H1 (cell line): ENCODE data around the gene ZNF180. TPM values are rescaled to one million over a fixed set of nuclear protein-coding genes. Genes with fewer than 3 reads are reported as not detected.

ENCODE experiments used
- EGR1 ChIP-seq: IDR thresholded peaks from 2 replicates; pipeline ENCODE4 v1.6.1; 2011; ENCODE audit warnings: low read depth, low read length, borderline replicate concordance
- polyA plus RNA-seq, 7 experiments: library from polyadenylated mRNA; depleted of rRNA in 3 of 7; stranded (reverse) in 5 of 7; unstranded in 2 of 7; fragments of >200 nt in 5 of 7; fragments of 200-250 nt in 2 of 7; gene quantifications; 1 replicate in 5 of 7; 2 replicates in 1 of 7; 4 replicates in 1 of 7; pipeline versions ENCODE4 v1.2.1 to v1.2.3, GENCODE V29; 2011 to 2013; ENCODE audit warnings: missing spikeins in 2 of 7, mixed read lengths in 2 of 7
- total RNA-seq: library from RNA; stranded (reverse); fragmentation: NEBNext Ultra II Directional; extraction: Animal tissue kit (Norgen Biotek cat#: 25700); gene quantifications from 2 replicates; pipeline ENCODE4 v1.2.1, GENCODE V29; 2021
- TF ChIP-seq, protein P1 (sequence below): IDR thresholded peaks from 2 replicates; pipeline ENCODE4 v1.6.1; 2012; ENCODE audit warnings: inconsistent platforms

Gene ZNF180
- total and polyA plus RNA-seq, 2 of the 8 experiments (the other 6 are each of a cell fraction or from before 2014, with no cell fraction given) = 1.3 to 8.5 TPM

DNA sequence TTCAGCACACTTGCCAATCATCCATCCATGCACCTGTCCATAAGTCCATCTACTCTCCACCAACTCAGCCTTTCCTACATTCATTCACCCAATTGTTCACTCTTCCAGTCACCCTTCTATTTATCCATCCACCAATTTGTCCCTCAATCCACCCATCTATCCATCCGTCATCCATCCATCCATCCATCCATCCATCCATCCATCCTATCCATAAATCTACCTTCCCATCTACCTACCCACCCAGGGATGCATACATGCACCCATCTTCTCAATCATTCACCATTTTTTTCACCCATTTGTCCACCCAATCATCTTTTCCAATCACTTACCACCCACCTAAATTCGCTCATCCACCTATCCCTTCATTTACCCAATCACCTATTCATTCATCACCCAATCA, 43.7 kb upstream of the ZNF180 start (continued):
- no peak for TF ChIP-seq EGR1
- TF ChIP-seq, protein P1, sequence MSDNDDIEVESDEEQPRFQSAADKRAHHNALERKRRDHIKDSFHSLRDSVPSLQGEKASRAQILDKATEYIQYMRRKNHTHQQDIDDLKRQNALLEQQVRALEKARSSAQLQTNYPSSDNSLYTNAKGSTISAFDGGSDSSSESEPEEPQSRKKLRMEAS = no peak
